Mucosa of stomach (tissue), 1 donor: ENCODE results near the gene PDE9A.

Source experiments
- H3K27me3 ChIP-seq: one replicate; pipeline ENCODE4 v1.7.0; 2013; ENCODE audit warnings: mild to moderate bottlenecking, low read length; ENCODE audit not compliant: control insufficient read depth, insufficient read depth
- H3K36me3 ChIP-seq: one replicate; pipeline ENCODE4 v1.7.0; 2013; ENCODE audit warnings: low read length; ENCODE audit not compliant: control insufficient read depth, insufficient read depth
- H3K4me1 ChIP-seq: one replicate; pipeline ENCODE4 v1.7.0; 2013; ENCODE audit warnings: mild to moderate bottlenecking, low read length; ENCODE audit not compliant: control insufficient read depth, insufficient read depth
- H3K4me3 ChIP-seq: one replicate; pipeline ENCODE4 v1.7.0; 2013; ENCODE audit warnings: low read length
- H3K9ac ChIP-seq: one replicate; pipeline ENCODE4 v1.7.0; 2013; ENCODE audit warnings: mild to moderate bottlenecking, low read length, moderate library complexity
- H3K9me3 ChIP-seq: one replicate; pipeline ENCODE4 v1.7.0; 2013; ENCODE audit warnings: mild to moderate bottlenecking, low read length, moderate library complexity; ENCODE audit not compliant: control insufficient read depth
- donor health status: Pancreatic carcinoma.

PDE9A gene

GRCh38 chr21:42818328-42818749, 164.9 kb downstream of the PDE9A start:
- Histone ChIP-seq H3K27me3 (no peaks in the 10 kb centered on the region), H3K36me3 (no peaks in the 10 kb centered on the region), H3K4me1 (no peaks in the 10 kb centered on the region)

GRCh38 chr21:42819861-42820615, 166.6 kb downstream of the PDE9A start:
- H3K9me3 ChIP-seq = no peaks in the 10 kb centered on the region
- no peaks in the 10 kb centered on the region for H3K4me1 ChIP-seq
- no peak overlapping the region for H3K9ac ChIP-seq
- no peaks in the 10 kb centered on the region for H3K27me3 ChIP-seq
- H3K36me3 ChIP-seq = no peaks in the 10 kb centered on the region
- no peak overlapping the region for H3K4me3 ChIP-seq

More at GRCh38 chr21:42818328-42818749, 164.9 kb downstream of the PDE9A start:
- H3K9ac ChIP-seq = no peak overlapping the region
- H3K4me3 ChIP-seq = no peak overlapping the region
- H3K9me3 ChIP-seq = no peaks in the 10 kb centered on the region

GRCh38 chr21:42820616-42821465, 167.4 kb downstream of the PDE9A start:
- Histone ChIP-seq H3K27me3 (no peaks in the 10 kb centered on the region), H3K4me3 (no peak overlapping the region), H3K9ac (no peak overlapping the region)

More at GRCh38 chr21:42820616-42821465, 167.4 kb downstream of the PDE9A start:
- H3K4me1 ChIP-seq = no peaks in the 10 kb centered on the region
- no peaks in the 10 kb centered on the region for H3K9me3 ChIP-seq
- no peaks in the 10 kb centered on the region for H3K36me3 ChIP-seq
